HG02588 (cell line): ENCODE data around the gene ZNF282.
"Not testable (repeated sequence)": the region's sequence is repeated elsewhere in the genome, so short reads cannot be mapped to it uniquely, and the experiment has no call there.

Experiments
- ATAC-seq: cut with Tn5 transposase; IDR thresholded peaks from one replicate; pipeline ENCODE4 v1.9.1; 2021; ENCODE audit warnings: mild to moderate bottlenecking, moderate library complexity; ENCODE audit not compliant: unreplicated experiment

Gene ZNF282

DNA sequence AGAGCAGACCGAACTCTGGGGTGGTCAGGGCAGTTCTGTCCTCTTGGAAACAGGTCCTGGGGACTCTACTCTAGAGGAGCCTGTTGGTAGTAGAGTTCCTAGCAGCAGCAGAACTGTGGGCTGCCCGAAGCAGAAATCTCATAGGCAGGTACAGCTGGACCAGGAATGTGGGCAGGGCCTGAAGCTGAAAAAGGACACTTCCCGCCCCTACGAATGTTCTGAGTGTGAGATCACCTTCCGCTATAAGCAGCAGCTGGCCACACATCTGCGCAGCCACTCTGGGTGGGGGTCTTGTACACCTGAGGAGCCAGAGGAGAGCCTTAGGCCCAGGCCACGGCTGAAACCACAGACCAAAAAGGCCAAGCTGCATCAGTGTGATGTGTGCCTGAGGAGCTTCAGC is 58.3 kb downstream of the ZNF282 start:
- ATAC-seq: no peak

DNA sequence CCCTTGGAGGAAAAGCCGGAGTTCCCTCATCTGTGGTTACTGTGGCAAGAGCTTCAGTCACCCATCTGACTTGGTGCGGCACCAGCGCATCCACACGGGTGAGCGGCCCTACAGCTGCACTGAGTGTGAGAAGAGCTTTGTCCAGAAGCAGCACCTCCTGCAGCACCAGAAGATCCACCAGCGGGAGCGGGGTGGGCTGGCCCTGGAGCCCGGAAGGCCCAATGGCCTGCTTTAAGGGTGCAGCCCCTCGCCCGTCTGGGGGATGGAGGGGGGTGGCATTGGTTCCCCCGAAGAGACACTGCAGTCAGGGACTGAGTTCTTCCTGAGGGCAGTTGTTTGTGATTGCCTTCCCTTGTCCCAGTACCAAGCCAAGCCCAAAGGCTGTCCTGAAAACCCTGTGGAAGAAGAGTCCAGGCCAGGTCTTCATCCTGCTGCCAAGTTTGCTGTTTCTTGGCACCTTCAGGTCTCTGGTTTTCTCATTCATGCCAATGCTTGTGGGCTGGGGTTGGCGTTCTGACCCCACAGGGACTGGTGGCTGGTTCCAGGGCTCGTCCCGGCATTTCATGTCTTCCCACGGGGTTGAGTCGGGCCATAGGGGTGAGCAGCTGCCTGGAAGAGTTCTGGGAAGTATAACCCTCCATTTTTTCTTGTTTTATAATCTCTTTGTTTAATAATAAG is 59.0 kb downstream of the ZNF282 start:
- ATAC-seq: no peak

DNA sequence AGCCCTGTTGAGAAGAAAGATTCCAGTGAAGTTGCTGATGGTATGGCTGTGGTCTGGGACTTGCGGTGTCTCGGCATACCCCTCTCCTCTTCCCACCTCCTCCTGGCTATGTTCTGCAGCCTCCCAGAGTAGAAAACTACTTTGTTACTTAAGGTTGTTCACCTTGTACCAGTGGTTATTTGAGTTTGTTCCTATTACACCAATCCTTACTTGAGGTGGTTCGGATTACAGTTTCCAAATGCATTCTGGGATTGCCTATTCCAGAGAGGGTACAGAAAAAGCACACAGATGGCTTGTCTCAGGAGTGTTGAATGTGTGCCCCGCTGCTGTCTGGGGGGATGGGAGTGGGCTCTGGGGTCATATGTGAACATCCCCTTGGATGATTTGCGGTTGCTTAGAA is 59.8 kb downstream of the ZNF282 start:
- no peak for ATAC-seq

DNA sequence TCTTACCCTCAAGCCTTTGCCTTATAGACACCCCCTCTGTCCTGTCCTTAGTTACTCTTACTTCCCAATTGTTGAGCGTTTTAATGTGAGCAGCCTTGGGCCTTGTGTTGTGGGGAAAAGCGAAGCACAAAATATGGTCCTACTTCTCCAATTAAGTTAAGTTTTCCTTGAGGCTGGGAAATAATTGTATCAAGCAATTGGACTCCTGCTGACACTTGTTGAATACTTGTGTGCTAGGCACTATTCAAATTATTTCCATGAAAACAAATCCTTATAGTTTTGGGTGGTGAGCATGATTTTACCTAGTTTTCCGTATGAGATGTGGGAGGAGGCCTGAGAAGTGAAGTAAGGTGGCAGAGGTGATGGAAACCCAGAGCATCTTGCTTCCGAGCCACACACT is 61.2 kb downstream of the ZNF282 start:
- no peak for ATAC-seq

DNA sequence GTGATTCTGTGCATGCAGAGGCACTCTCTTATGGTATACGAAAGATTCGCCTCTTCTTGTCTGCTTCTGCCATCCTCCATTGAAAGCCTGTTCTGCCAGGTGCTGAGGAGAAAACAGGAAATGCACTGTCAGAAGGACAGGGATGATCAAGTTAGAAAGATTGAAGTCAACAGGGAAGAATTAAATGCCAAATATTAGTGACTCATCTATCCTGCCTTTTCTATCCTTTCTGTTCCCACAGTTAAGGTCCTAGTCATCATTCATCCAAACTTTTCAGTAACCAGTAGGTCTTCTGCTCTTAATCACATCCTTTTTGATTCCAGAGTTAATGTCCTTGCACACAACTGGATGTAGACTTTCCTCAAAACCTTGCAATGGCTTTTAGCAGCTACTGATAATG is 61.8 kb downstream of the ZNF282 start:
- ATAC-seq: no peak

DNA sequence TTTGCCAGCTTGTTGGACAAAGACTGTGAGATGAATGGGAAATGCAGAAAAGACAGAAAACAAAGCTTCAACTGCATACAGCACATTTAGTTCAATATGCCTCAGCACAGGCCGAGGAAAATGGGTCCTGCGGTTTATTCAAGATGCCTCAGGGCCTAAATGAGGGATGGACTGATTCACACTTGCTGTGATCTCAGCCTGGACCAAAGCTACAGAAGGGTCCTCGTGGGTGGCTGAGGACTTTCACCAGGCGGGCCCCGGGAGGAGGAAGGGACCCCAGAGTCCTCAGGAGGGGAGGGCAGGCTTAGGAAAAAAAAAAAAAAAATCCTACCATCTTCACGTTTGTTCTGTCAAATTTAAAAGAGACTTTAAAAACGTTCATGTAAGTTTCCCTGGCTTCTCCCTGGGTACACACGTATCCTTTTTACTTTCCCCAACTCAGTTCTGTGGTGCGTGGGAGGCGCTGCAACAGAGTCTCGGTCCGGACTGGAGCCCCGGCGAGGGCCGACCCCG is 66.0 kb downstream of the ZNF282 start:
- ATAC-seq: no peak

DNA sequence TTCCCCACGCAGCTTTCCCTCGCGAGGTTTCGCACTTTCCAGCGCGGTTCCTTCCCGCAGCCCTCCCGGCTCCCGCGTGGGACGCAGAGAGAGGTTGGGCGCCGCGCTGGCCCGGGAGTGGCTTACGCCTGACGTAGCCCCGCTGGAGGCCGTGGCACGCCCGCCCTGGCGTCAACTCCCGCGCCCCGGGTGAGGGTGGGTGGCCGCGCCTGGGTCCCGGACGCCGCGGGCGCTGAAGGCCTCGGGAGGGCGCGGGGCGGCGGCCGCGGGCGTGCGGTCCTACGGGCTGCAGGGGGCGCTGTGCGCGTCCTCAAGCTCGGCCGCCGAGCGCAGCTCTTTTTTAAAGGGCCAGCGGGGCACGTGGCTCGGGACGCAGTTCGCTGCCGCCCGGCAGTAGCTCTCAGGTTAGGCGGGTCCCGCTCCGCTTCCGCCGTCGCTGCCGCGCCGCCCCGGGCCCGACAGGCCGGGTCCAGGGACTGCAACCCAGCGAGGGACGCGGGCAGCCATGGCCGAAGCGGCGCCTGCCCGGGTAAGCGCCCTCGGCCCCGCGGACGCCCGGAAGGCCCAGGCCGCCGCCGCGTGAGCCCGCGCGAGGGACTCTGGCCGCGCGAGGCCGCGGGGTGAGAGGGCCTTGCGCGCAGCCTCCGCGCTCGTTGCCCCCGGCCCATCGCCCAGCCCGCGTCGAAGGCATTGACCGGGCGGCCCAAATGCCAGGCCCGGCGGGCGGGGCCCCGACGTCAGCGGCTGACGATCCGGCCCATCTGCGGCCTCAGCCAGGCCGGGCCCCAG is 66.7 kb downstream of the ZNF282 start, which contains the start of gene ZNF783:
TSS of gene ZNF783 (plus strand) at position 368 of the 789 bp plus-strand sequence. CDS start at position 506, 138 bp downstream.
- peak; percentile 86 for ATAC-seq

DNA sequence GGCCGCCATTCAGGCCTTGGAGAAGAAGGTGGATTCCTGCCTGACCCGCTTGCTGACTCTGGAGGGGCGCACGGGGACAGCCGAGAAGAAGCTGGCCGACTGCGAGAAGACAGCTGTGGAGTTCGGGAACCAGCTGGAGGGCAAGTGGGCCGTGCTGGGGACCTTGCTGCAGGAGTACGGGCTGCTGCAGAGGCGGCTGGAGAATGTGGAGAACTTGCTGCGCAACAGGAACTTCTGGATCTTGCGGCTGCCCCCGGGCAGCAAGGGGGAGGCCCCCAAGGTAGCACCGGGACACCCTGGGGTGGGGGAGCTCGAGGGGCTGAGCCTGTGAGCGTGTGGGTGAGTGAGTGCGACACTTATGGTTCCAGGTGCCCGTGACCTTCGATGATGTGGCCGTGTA is 71.1 kb downstream of the ZNF282 start:
- ATAC-seq: no peak

DNA sequence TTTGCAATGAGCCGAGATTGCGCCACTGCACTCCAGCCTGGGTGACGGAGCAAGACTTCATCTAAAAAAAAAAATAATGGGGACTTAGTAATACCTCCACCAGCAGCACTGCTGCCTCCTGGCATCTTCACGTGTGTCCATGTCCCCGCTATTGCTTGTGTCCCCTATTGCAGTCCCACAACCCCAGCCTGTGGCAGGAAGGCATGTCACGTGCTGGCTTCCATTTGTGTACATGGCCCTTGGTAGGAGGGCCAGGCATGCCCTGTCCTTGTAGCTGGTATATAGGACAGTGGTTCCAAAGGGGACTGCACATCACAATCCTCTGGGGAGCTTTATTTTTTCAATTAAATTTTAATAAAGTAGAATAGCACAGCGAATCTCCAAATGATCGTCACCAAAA is 72.4 kb downstream of the ZNF282 start:
- no peak for ATAC-seq

DNA sequence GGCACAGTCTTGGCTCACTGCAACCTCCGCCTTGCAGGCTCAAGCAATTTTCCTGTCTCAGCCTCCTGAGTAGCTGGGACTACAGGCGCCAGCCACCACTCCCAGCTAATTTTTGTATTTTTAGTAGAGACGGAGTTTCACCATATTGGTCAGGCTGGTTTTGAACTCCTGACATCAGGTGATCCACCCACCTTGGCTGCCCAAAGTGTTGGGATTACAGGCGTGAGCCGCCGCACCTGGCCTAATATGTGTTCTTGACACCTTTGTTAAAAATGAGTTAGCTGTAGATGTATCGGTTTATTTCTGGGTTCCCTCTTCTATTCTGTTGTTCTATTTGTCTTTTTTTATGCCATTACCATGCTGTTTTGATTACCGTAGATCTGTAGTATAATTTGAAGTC is 79.1 kb downstream of the ZNF282 start:
- not testable (repeated sequence) for ATAC-seq
